SU-DHL-6 (cell line): Measurements from ENCODE around the gene KCNA2.

ENCODE experiments used
- CTCF ChIP-seq: fragments of 200-600 bp; sonication (generic); IDR thresholded peaks from one replicate; pipeline ENCODE4 v1.5.1; 2017; ENCODE audit warnings: antibody characterized with exemption, mild to moderate bottlenecking, low read length, moderate library complexity; ENCODE audit not compliant: insufficient read depth, poor library complexity, severe bottlenecking
- EZH2phosphoT487 ChIP-seq: fragments of 200-600 bp; sonication (generic), shearing (Covaris generic); conservative IDR thresholded peaks from 2 replicates; pipeline ENCODE4 v1.6.1; 2018; ENCODE audit warnings: mild to moderate bottlenecking, antibody characterized with exemption, low read length, moderate library complexity, mixed read lengths

- no peak for TF ChIP-seq CTCF
- no peak for TF ChIP-seq EZH2phosphoT487
Observed at GRCh38 chr1:110636149-110636935, 30.2 kb upstream of the KCNA2 start.
